ENCODE results near the gene DPF3. TPM values are rescaled to one million over a fixed set of nuclear protein-coding genes. Genes with fewer than 3 reads are reported as not detected.

The DPF3 gene
- total and polyA plus RNA-seq, 2 of the 13 experiments (the other 11 are each of a cell fraction or from before 2014, with no cell fraction given) = 0.09 to 0.60 TPM

DNA sequence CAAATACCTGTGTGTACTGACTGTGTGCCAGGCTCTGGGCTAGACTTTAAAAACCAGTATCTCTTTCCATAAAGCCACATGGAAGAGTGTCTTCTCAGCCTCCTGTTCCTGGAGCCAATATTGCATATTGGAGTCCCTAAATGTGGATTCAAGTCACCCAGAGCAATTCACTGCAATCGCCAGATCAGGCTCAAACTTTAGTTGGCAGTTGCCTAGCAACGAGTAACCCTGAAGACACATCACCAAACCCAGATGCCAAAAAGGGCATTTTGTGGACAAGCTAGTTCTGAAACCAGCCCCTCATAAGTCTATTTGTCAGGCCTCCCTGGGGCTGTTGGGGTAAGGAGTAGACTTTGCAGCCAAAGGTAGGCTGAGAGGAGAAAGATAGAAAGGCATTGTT lies 13.7 kb downstream of the DPF3 start:
- DNase-seq (ENCODE audit: low spot score) = no peak
- whole genome bisulfite sequencing (ENCODE audit: low lambda C conversion rate) = 0% methylated on average over 2 of the region's 2 CpGs
- Histone ChIP-seq H3K4me2 (ENCODE audit: low read depth, low read length) (no peak overlapping the region), H3K27ac (ENCODE audit: extremely low read length, insufficient read depth, low read length) (no peak overlapping the region), H3K36me3 (replicated peaks in 1 of 2; ENCODE audit: control insufficient read depth in 1 of 2, insufficient read depth in 2 of 2, low read length in 2 of 2) (no peaks in the 10 kb centered on the region), H2AFZ (ENCODE audit: low read length) (no peak overlapping the region), H3K79me2 (ENCODE audit: insufficient read depth, low read length) (no peaks in the 10 kb centered on the region), H3K4me1 (ENCODE audit: insufficient read depth, low read length) (no peaks in the 10 kb centered on the region), H3K9ac (ENCODE audit: insufficient read depth, low read depth, low read length) (no peak overlapping the region), H4K20me1 (ENCODE audit: insufficient read depth, low read length) (no peaks in the 10 kb centered on the region), H3K9me3 (ENCODE audit: low read length) (no peaks in the 10 kb centered on the region), H3K27me3 (ENCODE audit: control insufficient read depth in 1 of 2, insufficient read depth in 2 of 2, low read length in 2 of 2) (peaks cover 3 to 6% of the 10 kb centered on the region in 2 experiments; a peak in 3 of 5 replicates), H3K4me3 (replicated peaks in 1 of 3; ENCODE audit: insufficient read depth in 1 of 3, low read depth in 2 of 3, low read length in 3 of 3) (no peak overlapping the region)
- no TSS peak for BruUV-seq (replicated peaks)
- CTCF ChIA-PET (ENCODE audit: low intra/inter-chr PET ratio, low total read pairs) = no interaction called here
- no peak for FAIRE-seq
- intact Hi-C loops (cut with micrococcal nuclease; ENCODE audit: unreplicated experiment) = no loop called here
- ATAC-seq = no peak
- TF ChIP-seq TBX2 (CRISPR knock-in tag; IDR thresholded peaks at IDR 0.05; ENCODE audit: borderline replicate concordance) (no peak), KDM5A (IDR thresholded peaks at IDR 0.05; ENCODE audit: borderline replicate concordance, low read length) (no peak), RFX1 (IDR thresholded peaks at IDR 0.05) (peak; percentile 11; the same call in 1 of the 2 replicates), TMF1 (CRISPR knock-in tag; IDR thresholded peaks at IDR 0.05; ENCODE audit: low read depth) (no peak)
- TF ChIP-seq, protein P1, sequence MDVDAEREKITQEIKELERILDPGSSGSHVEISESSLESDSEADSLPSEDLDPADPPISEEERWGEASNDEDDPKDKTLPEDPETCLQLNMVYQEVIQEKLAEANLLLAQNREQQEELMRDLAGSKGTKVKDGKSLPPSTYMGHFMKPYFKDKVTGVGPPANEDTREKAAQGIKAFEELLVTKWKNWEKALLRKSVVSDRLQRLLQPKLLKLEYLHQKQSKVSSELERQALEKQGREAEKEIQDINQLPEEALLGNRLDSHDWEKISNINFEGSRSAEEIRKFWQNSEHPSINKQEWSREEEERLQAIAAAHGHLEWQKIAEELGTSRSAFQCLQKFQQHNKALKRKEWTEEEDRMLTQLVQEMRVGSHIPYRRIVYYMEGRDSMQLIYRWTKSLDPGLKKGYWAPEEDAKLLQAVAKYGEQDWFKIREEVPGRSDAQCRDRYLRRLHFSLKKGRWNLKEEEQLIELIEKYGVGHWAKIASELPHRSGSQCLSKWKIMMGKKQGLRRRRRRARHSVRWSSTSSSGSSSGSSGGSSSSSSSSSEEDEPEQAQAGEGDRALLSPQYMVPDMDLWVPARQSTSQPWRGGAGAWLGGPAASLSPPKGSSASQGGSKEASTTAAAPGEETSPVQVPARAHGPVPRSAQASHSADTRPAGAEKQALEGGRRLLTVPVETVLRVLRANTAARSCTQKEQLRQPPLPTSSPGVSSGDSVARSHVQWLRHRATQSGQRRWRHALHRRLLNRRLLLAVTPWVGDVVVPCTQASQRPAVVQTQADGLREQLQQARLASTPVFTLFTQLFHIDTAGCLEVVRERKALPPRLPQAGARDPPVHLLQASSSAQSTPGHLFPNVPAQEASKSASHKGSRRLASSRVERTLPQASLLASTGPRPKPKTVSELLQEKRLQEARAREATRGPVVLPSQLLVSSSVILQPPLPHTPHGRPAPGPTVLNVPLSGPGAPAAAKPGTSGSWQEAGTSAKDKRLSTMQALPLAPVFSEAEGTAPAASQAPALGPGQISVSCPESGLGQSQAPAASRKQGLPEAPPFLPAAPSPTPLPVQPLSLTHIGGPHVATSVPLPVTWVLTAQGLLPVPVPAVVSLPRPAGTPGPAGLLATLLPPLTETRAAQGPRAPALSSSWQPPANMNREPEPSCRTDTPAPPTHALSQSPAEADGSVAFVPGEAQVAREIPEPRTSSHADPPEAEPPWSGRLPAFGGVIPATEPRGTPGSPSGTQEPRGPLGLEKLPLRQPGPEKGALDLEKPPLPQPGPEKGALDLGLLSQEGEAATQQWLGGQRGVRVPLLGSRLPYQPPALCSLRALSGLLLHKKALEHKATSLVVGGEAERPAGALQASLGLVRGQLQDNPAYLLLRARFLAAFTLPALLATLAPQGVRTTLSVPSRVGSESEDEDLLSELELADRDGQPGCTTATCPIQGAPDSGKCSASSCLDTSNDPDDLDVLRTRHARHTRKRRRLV (CRISPR knock-in tag; IDR thresholded peaks at IDR 0.05) = no peak
- POLR2A ChIA-PET = no interaction called here
- in situ Hi-C loops (cut with HindIII; ENCODE audit: extremely low pct_ligation_motif_present, low pct_unique_long_range_greater_than_20kb) = no loop called here
